ENCODE data around the gene CD2AP. TPM values are rescaled to one million over a fixed set of nuclear protein-coding genes. Genes with fewer than 3 reads are reported as not detected.

Gene CD2AP
- total RNA-seq, 2 donors from 2014 or later = 27.1 to 29.1 TPM

GRCh38 chr6:47446669-47447330, 30.8 kb upstream of the CD2AP start:
- ATAC-seq (ENCODE audit: insufficient number of reproducible peaks, low FRiP score, low read depth) = no peak
- no peak for DNase-seq (ENCODE audit: low spot score)
- Histone ChIP-seq H3K27me3 (replicated peaks; ENCODE audit: insufficient read depth) (no peaks in the 10 kb centered on the region), H3K27ac (no peak overlapping the region), H3K4me1 (ENCODE audit: control insufficient read depth in 1 of 2, low read depth in 2 of 2) (no peaks in the 10 kb centered on the region), H3K36me3 (no peaks in the 10 kb centered on the region), H3K9me3 (no peaks in the 10 kb centered on the region), H3K4me3 (no peak overlapping the region)
- no peak for TF ChIP-seq CTCF (IDR thresholded peaks at IDR 0.05)

- Histone ChIP-seq H3K27ac (no peak overlapping the region), H3K4me3 (no peak overlapping the region), H3K27me3 (replicated peaks; ENCODE audit: insufficient read depth) (no peaks in the 10 kb centered on the region), H3K4me1 (ENCODE audit: control insufficient read depth in 1 of 2, low read depth in 2 of 2) (no peaks in the 10 kb centered on the region), H3K9me3 (no peaks in the 10 kb centered on the region), H3K36me3 (no peaks in the 10 kb centered on the region)
- ATAC-seq (ENCODE audit: insufficient number of reproducible peaks, low FRiP score, low read depth) (no peak), DNase-seq (ENCODE audit: low spot score) (no peak)
- no peak for TF ChIP-seq CTCF (IDR thresholded peaks at IDR 0.05)
Observed at GRCh38 chr6:47447722-47448121, 29.9 kb upstream of the CD2AP start.

- Histone ChIP-seq H3K36me3 (no peaks in the 10 kb centered on the region), H3K27ac (no peak overlapping the region), H3K4me1 (ENCODE audit: control insufficient read depth in 1 of 2, low read depth in 2 of 2) (no peaks in the 10 kb centered on the region), H3K4me3 (no peak overlapping the region), H3K27me3 (replicated peaks; ENCODE audit: insufficient read depth) (no peaks in the 10 kb centered on the region), H3K9me3 (no peaks in the 10 kb centered on the region)
- no peak for TF ChIP-seq CTCF (IDR thresholded peaks at IDR 0.05)
- DNase-seq (ENCODE audit: low spot score) = no peak
- no peak for ATAC-seq (ENCODE audit: insufficient number of reproducible peaks, low FRiP score, low read depth)
Observed at GRCh38 chr6:47451162-47451561, 26.4 kb upstream of the CD2AP start.

- H3K27ac ChIP-seq = no peak overlapping the region
- H3K9me3 ChIP-seq = no peaks in the 10 kb centered on the region
- no peaks in the 10 kb centered on the region for H3K4me1 ChIP-seq (ENCODE audit: control insufficient read depth in 1 of 2, low read depth in 2 of 2)
- ATAC-seq (ENCODE audit: insufficient number of reproducible peaks, low FRiP score, low read depth) (no peak), DNase-seq (ENCODE audit: low spot score) (no peak)
- no peaks in the 10 kb centered on the region for H3K36me3 ChIP-seq
- no peaks in the 10 kb centered on the region for H3K27me3 ChIP-seq (replicated peaks; ENCODE audit: insufficient read depth)
- no peak for TF ChIP-seq CTCF (IDR thresholded peaks at IDR 0.05)
- no peak overlapping the region for H3K4me3 ChIP-seq
Observed at GRCh38 chr6:47452899-47453298, 24.7 kb upstream of the CD2AP start.

GRCh38 chr6:47453372-47453936, 24.1 kb upstream of the CD2AP start:
- Histone ChIP-seq H3K4me1 (ENCODE audit: control insufficient read depth in 1 of 2, low read depth in 2 of 2) (no peaks in the 10 kb centered on the region), H3K4me3 (no peak overlapping the region), H3K27ac (no peak overlapping the region), H3K36me3 (no peaks in the 10 kb centered on the region), H3K9me3 (no peaks in the 10 kb centered on the region), H3K27me3 (replicated peaks; ENCODE audit: insufficient read depth) (no peaks in the 10 kb centered on the region)
- ATAC-seq (ENCODE audit: insufficient number of reproducible peaks, low FRiP score, low read depth) (no peak), DNase-seq (ENCODE audit: low spot score) (no peak)
- TF ChIP-seq CTCF (IDR thresholded peaks at IDR 0.05) = no peak

Data from thoracic aorta (tissue), 2 donors.